Germinal center (tissue), 1 donor: Measurements from ENCODE around the gene NFATC1.

Experiments
- DNase-seq: peaks from one replicate; pipeline ENCODE4 v3.0.0; 2012; ENCODE audit warnings: mixed read lengths, low spot score

The NFATC1 gene

GRCh38 chr18:79574938-79575525 is 179.3 kb downstream of the NFATC1 start:
- no peak for DNase-seq

DNA sequence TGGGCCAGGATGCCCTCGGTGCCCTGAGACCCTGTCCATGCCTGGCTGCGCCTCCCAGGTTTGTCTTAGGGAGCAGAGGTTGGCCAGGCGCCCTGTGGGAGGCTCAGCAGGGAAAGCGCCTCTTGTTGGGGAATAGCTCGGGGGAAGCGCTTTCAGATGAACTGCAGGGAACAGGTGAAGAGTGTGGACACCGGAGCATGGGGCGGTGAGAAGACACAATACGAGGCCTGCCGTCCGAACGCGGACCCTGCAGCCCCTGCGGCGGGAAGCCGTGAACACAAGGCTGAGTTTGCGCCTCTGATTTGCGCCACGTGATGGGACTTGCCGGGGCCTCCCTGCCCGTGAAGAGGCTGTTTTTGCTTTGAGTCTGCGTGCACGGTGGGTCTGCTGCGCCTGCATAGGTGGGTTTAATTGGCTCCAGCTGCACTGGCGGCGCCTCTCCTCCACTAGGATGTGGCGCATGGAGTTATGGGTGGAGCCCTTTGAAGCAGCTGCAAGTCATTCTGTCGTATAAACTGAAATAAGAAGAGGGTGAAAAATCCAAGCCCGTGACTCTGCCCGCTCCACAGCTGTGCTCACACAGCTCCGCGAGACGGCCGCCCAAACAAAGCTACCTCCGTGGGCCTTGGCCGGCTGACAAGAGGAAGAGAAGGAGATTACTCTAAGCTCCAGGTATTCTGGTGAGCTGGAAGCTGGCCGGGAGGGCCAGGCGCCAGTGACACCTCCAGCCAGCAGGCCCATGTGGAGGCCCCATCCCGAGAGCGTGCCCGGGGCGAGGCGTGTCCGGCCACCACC is 180.4 kb downstream of the NFATC1 start:
- no peak for DNase-seq

DNA sequence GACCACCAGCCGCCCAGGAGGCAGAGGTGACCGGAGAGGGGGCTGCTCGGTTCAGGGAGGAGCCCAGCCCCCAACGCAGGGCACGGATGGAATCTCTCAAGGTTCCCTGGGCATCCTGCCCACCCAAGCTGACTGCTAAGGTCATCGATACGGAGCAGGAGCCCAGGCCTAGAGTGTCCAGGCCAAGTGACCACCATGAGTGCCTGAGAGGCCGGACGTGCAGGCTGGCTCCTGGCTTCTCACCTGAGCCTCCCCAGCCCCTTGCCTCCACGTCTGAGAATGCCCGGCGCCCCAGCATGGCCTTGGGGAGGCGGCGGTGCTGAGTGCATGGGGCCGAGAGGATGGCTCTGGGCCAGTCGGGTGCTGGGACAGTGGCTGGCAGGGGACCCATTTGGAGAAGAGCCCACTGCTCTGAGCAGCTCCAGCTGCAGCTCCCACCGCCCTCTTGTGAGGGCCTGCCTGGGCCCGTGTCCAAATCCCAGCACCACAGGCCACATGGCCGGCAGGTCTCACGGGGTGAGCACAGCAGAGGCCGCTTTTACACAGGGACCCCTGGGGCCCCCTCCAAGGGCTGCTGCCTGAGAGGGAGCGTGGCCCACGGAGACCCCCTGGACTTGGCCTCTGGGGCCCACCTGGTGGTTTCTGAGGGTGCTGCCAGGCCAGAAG is 181.1 kb downstream of the NFATC1 start:
- DNase-seq = no peak

DNA sequence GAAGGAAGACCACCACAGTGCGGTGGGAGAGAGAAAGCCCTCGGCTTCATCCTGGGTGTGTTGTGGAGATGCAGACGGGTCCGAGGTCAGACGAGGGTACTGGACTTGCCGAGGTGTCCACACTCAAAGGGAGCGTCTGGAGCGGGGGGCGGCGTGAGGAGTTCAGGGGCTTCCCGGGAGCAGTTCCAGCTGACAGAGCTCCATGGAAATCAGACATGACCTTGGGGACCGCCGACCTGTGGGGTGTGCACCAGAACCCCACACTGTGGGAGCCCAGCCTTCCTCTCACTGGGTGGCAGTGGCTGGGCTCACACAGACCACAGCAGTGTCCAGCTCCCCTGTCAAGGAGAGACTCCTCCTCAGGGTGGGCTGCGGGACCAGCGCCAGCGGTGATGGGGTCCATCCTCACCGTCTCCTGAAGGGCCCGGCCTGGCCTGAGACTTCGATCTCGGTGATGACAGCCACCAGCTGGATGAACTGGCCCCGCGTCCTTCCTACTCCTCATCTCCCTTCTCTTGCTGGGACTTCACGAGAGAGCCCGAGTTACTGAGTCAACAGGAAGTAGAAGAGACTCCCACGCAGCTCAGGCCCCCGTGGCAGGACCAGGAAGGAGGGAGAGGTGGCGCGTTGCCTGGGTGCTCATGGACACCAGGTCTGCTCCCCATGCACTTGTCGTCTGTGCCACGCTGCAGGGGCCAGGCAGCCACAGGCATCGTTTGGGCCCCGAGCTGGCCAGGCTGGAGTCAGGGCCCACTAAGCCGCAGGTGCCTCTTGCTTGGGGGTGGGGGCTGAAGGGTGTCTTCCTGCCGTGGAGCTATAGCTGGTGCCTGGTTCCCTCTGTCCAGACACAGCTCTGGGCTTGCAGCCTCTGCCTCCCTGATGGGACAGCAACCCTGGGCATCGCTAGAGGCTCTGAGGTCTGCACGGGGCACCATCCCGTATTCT is 182.0 kb downstream of the NFATC1 start:
- no peak for DNase-seq

GRCh38 chr18:79578396-79579260 is 182.9 kb downstream of the NFATC1 start:
- no peak for DNase-seq
